HepG2 (cell line): ENCODE measurements around the gene RBBP8NL. TPM values are rescaled to one million over a fixed set of nuclear protein-coding genes. Genes with fewer than 3 reads are reported as not detected.

Experiments
- ATAC-seq: fragments of 200-7000 bp; cut with Tn5 transposase; 3 replicates; pipeline ENCODE4 v1.9.1; 2020; ENCODE audit warnings: mild to moderate bottlenecking, moderate library complexity
- BruUV-seq: library from RNA; stranded (reverse); fragments of 400-500 nt; replicated peaks from 2 replicates; lab custom pipeline; 2021; lab: Mats Ljungman, UMichigan
- CTCF ChIA-PET: fragments of 300-600 bp; formaldehyde crosslinking; extraction: SDS; loops from one replicate; lab custom pipeline; 2021; ENCODE audit warnings: low total read pairs, inconsistent platforms, low intra/inter-chr PET ratio; lab: Yijun Ruan, JAX
- POLR2A ChIA-PET: fragments of 350-600 bp; sonication (Branson Sonifier 250); formaldehyde crosslinking; loops from one replicate; lab custom pipeline; 2020; ENCODE audit warnings: antibody characterized with exemption, inconsistent platforms; lab: Yijun Ruan, JAX
- DNase-seq: peaks from one replicate; pipeline ENCODE4 v3.0.0-alpha.2; 2015; ENCODE audit warnings: low spot score
- FAIRE-seq: peaks from 3 replicates; lab custom pipeline; 2011; peaks lifted over from hg19 to GRCh38; lab: Jason Lieb, UNC
- H2AFZ ChIP-seq: one replicate; pipeline ENCODE4 v1.6.1; 2011; ENCODE audit warnings: low read length, inconsistent platforms
- H3K27ac ChIP-seq: fragments of 300-600 bp; 3 replicates; pipeline ENCODE4 v1.8.0; 2011; ENCODE audit warnings: mixed run types, mild to moderate bottlenecking, mixed read lengths, low read length, inconsistent platforms; ENCODE audit not compliant: insufficient read depth; ENCODE audit errors: extremely low read length
- H3K27me3 ChIP-seq, 2 experiments: fragments of 200-600 bp in 1 of 2; 2 replicates in 1 of 2; 3 replicates in 1 of 2; pipeline versions ENCODE4 v1.6.0 to v1.8.0; 2011; ENCODE audit warnings: low read length in 2 of 2, mild to moderate bottlenecking in 2 of 2, moderate library complexity in 2 of 2, inconsistent platforms in 1 of 2; ENCODE audit not compliant: insufficient read depth in 2 of 2, control insufficient read depth in 1 of 2
- H3K36me3 ChIP-seq, 2 experiments: fragments of 200-600 bp in 1 of 2; replicated peaks in 1 of 2; 2 replicates in 1 of 2; 3 replicates in 1 of 2; pipeline versions ENCODE4 v1.5.1 to v1.8.0; 2011; ENCODE audit warnings: low read length in 2 of 2, inconsistent platforms in 1 of 2; ENCODE audit not compliant: insufficient read depth in 2 of 2, control insufficient read depth in 1 of 2
- H3K4me1 ChIP-seq: 2 replicates; pipeline ENCODE4 v1.5.1; 2012; ENCODE audit warnings: low read length, inconsistent platforms; ENCODE audit not compliant: insufficient read depth
- H3K4me2 ChIP-seq: 2 replicates; pipeline ENCODE4 v1.6.0; 2011; ENCODE audit warnings: low read depth, low read length, inconsistent platforms
- H3K4me3 ChIP-seq, 3 experiments: fragments of 200-600 bp in 1 of 3; sonication (generic), shearing (Covaris generic) in 1 of 3; replicated peaks in 1 of 3; 2 replicates each; pipeline ENCODE4 v1.5.1; 2011 to 2016; ENCODE audit warnings: low read length in 3 of 3, inconsistent platforms in 2 of 3, low read depth in 2 of 3, mild to moderate bottlenecking in 2 of 3, control low read depth in 1 of 3, mixed read lengths in 1 of 3; ENCODE audit not compliant: insufficient read depth in 1 of 3
- H3K79me2 ChIP-seq: one replicate; pipeline ENCODE4 v1.6.1; 2011; ENCODE audit warnings: low read length, inconsistent platforms; ENCODE audit not compliant: insufficient read depth
- H3K9ac ChIP-seq: 2 replicates; pipeline ENCODE4 v1.6.0; 2011; ENCODE audit warnings: mild to moderate bottlenecking, low read depth, low read length, inconsistent platforms; ENCODE audit not compliant: insufficient read depth
- H3K9me3 ChIP-seq: 2 replicates; pipeline ENCODE4 v1.5.1; 2012; ENCODE audit warnings: mild to moderate bottlenecking, low read length
- H4K20me1 ChIP-seq: 2 replicates; pipeline ENCODE4 v1.6.0; 2011; ENCODE audit warnings: inconsistent platforms, mild to moderate bottlenecking, low read length, moderate library complexity; ENCODE audit not compliant: insufficient read depth
- BRCA1 ChIP-seq: sonication (generic); formaldehyde crosslinking; IDR thresholded peaks from 2 replicates; pipeline ENCODE4 v1.4.0; 2020; ENCODE audit warnings: missing genetic modification reagents
- EEA1 ChIP-seq: sonication (generic); formaldehyde crosslinking; IDR thresholded peaks from 2 replicates; pipeline ENCODE4 v1.5.1; 2020; ENCODE audit warnings: mild to moderate bottlenecking, missing genetic modification reagents, borderline replicate concordance
- FOXO4 ChIP-seq: sonication (generic); formaldehyde crosslinking; conservative IDR thresholded peaks from 2 replicates; pipeline ENCODE4 v1.8.1; 2023; ENCODE audit warnings: missing genetic modification reagents
- MAFG ChIP-seq: sonication (generic); formaldehyde crosslinking; IDR thresholded peaks from 2 replicates; pipeline ENCODE4 v1.5.1; 2020; ENCODE audit warnings: mild to moderate bottlenecking, missing genetic modification reagents
- ZFAT ChIP-seq: sonication (generic); formaldehyde crosslinking; conservative IDR thresholded peaks from 2 replicates; pipeline ENCODE4 v1.8.1; 2023; ENCODE audit warnings: missing genetic modification reagents, inconsistent platforms
- ZNF20 ChIP-seq: sonication (generic); formaldehyde crosslinking; IDR thresholded peaks from 2 replicates; pipeline ENCODE4 v1.4.0; 2020; ENCODE audit warnings: mild to moderate bottlenecking, moderate library complexity, missing genetic modification reagents
- ZNF264 ChIP-seq: sonication (generic); formaldehyde crosslinking; IDR thresholded peaks from 2 replicates; pipeline ENCODE4 v1.4.0; 2020; ENCODE audit warnings: missing genetic modification reagents
- ZNF432 ChIP-seq: sonication (generic); formaldehyde crosslinking; IDR thresholded peaks from 2 replicates; pipeline ENCODE4 v1.5.0; 2020; ENCODE audit warnings: missing genetic modification reagents, mild to moderate bottlenecking, borderline replicate concordance
- ZNF746 ChIP-seq: sonication (generic); formaldehyde crosslinking; IDR thresholded peaks from 2 replicates; pipeline ENCODE4 v1.8.0; 2022; ENCODE audit warnings: mild to moderate bottlenecking, missing genetic modification reagents
- ZNF768 ChIP-seq: sonication (generic); formaldehyde crosslinking; IDR thresholded peaks from 2 replicates; pipeline ENCODE4 v1.4.0; 2020; ENCODE audit warnings: missing genetic modification reagents
- WGBS: methylation state at CpG from one replicate; pipeline ENCODE4 v1.1.6; 2017; ENCODE audit warnings: low lambda C conversion rate; 5-methylcytosine and 5-hydroxymethylcytosine counted together
- in situ Hi-C: cut with HindIII; loops from 2 replicates; pipeline ENCODE4 v1.10.0; 2017; ENCODE audit warnings: low pct_unique_long_range_greater_than_20kb; ENCODE audit not compliant: extremely low pct_ligation_motif_present
- intact Hi-C: fragments of 100-400 bp; cut with micrococcal nuclease; formaldehyde crosslinking; loops from one replicate; pipeline ENCODE4 v1.10.0; 2022; ENCODE audit not compliant: unreplicated experiment
- polyA plus RNA-seq, 8 experiments: library from polyadenylated mRNA; depleted of rRNA in 3 of 8; stranded (reverse) in 7 of 8; unstranded in 1 of 8; fragments of >200 nt; fragmentation: Illumina TruSeq in 4 of 8; extraction: Trizol in 4 of 8; gene quantifications; 2 replicates each; pipeline versions ENCODE4 v1.2.1 to v1.2.3, GENCODE V29; 2011 to 2016; ENCODE audit warnings: low read depth in 4 of 8, missing spikeins in 1 of 8, mixed read lengths in 1 of 8; ENCODE audit not compliant: insufficient read depth in 1 of 8
- total RNA-seq, 5 experiments: library from RNA; depleted of rRNA; stranded (reverse); fragments of >200 nt; fragmentation: Illumina TruSeq; extraction: Trizol; gene quantifications; 2 replicates each; pipeline ENCODE4 v1.2.3, GENCODE V29; 2016; ENCODE audit warnings: low read depth in 1 of 5
- TF ChIP-seq, protein P1 (sequence below): IDR thresholded peaks from 2 replicates; pipeline ENCODE4 v1.6.1; 2012; ENCODE audit warnings: inconsistent platforms

The RBBP8NL gene
- total and polyA plus RNA-seq, 2 of the 13 experiments (the other 11 are each of a cell fraction or from before 2014, with no cell fraction given) = 0.69 to 0.86 TPM

- Histone ChIP-seq H3K27ac (no peak overlapping the region), H3K4me1 (peaks cover 13% of the 10 kb centered on the region), H2AFZ (no peak overlapping the region), H3K9me3 (no peaks in the 10 kb centered on the region), H4K20me1 (peaks cover 8% of the 10 kb centered on the region; the same call in 1 of the 2 replicates), H3K79me2 (no peaks in the 10 kb centered on the region), H3K27me3 (peaks cover 36 to 98% of the 10 kb centered on the region in 2 experiments), H3K36me3 (no peaks in the 10 kb centered on the region), H3K9ac (no peak overlapping the region), H3K4me2 (no peak overlapping the region), H3K4me3 (no peak overlapping the region)
- ATAC-seq = peak; percentile 3; the same call in 1 of the 3 replicates
- WGBS = 55% methylated on average over 17 of the region's 24 CpGs
- no peak for DNase-seq
- intact Hi-C loops (no loop called here), in situ Hi-C loops (no loop called here)
- no TSS peak for BruUV-seq
- FAIRE-seq = no peak
- TF ChIP-seq EEA1 (CRISPR knock-in tag) (0 out of 2 replicates have a peak, but pooled peaks have one; percentile 22), MAFG (CRISPR knock-in tag) (0 out of 2 replicates have a peak, but pooled peaks have one; percentile 22), BRCA1 (CRISPR knock-in tag) (no peak), ZNF768 (CRISPR knock-in tag) (peak; percentile 30; the same call in 1 of the 2 replicates), ZNF746 (CRISPR knock-in tag) (no peak)
- POLR2A ChIA-PET = no interaction called here
- CTCF ChIA-PET = no interaction called here
These were observed 10.6 kb upstream of the RBBP8NL start for GRCh38 chr20:62437927-62438326.

- ChIA-PET CTCF (no interaction called here), POLR2A (no interaction called here)
- Histone ChIP-seq H3K27me3 (peaks cover 36 to 98% of the 10 kb centered on the region in 2 experiments), H3K36me3 (no peaks in the 10 kb centered on the region), H3K27ac (no peak overlapping the region), H2AFZ (no peak overlapping the region), H3K9ac (no peak overlapping the region), H3K4me1 (peaks cover 13% of the 10 kb centered on the region), H3K4me3 (no peak overlapping the region), H3K79me2 (no peaks in the 10 kb centered on the region), H3K4me2 (no peak overlapping the region), H4K20me1 (peaks cover 8% of the 10 kb centered on the region; the same call in 1 of the 2 replicates), H3K9me3 (no peaks in the 10 kb centered on the region)
- DNase-seq (no peak), ATAC-seq (no peak), FAIRE-seq (no peak)
- intact Hi-C loops (no loop called here), in situ Hi-C loops (no loop called here)
- 34% methylated on average over 12 of the region's 12 CpGs for WGBS
- no TSS peak for BruUV-seq
- TF ChIP-seq ZNF432 (CRISPR knock-in tag) (no peak), FOXO4 (no peak), ZNF20 (CRISPR knock-in tag) (no peak), ZNF264 (CRISPR knock-in tag) (no peak), ZFAT (CRISPR knock-in tag) (no peak)
- TF ChIP-seq, protein P1, sequence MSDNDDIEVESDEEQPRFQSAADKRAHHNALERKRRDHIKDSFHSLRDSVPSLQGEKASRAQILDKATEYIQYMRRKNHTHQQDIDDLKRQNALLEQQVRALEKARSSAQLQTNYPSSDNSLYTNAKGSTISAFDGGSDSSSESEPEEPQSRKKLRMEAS = no peak
These were observed 10.2 kb upstream of the RBBP8NL start for GRCh38 chr20:62437496-62437895.
